Measurements from ENCODE around the gene DEXI.

DNA sequence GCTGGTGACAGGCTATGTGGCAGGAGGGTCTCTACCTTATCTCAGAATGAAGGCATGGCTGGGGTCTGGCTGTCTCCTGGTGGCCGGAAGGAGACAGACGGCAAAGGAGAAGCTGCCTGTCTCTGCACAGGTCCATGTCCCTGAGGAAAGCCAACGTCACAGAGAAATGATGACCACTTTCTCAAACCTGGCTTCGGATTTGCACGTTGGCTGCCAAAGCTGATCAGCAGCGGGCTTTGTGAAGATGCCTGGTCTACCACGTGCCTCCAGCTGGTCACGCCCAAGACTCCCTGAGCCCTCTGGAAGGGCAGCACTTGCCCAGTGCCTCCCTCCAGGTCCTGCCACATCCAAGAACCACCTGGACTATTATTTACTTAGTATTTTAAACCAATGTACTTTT lies 8.4 kb downstream of the DEXI start:
- TF ChIP-seq POLR2AphosphoS5 (IDR thresholded peaks at IDR 0.05) (no peak), SMC3 (conservative IDR thresholded peaks at IDR 0.05; ENCODE audit: poor library complexity) (no peak), TAF1 (IDR thresholded peaks at IDR 0.05; ENCODE audit: low read depth) (no peak), EP300 (conservative IDR thresholded peaks at IDR 0.05; ENCODE audit: poor library complexity, severe bottlenecking) (no peak), RAD21 (conservative IDR thresholded peaks at IDR 0.05) (no peak), EZH2 (IDR thresholded peaks at IDR 0.05; ENCODE audit: borderline replicate concordance, insufficient read depth, low read length, poor library complexity, severe bottlenecking) (no peak), MXI1 (conservative IDR thresholded peaks at IDR 0.05; ENCODE audit: poor library complexity, severe bottlenecking) (no peak)
- TF ChIP-seq, protein P1, sequence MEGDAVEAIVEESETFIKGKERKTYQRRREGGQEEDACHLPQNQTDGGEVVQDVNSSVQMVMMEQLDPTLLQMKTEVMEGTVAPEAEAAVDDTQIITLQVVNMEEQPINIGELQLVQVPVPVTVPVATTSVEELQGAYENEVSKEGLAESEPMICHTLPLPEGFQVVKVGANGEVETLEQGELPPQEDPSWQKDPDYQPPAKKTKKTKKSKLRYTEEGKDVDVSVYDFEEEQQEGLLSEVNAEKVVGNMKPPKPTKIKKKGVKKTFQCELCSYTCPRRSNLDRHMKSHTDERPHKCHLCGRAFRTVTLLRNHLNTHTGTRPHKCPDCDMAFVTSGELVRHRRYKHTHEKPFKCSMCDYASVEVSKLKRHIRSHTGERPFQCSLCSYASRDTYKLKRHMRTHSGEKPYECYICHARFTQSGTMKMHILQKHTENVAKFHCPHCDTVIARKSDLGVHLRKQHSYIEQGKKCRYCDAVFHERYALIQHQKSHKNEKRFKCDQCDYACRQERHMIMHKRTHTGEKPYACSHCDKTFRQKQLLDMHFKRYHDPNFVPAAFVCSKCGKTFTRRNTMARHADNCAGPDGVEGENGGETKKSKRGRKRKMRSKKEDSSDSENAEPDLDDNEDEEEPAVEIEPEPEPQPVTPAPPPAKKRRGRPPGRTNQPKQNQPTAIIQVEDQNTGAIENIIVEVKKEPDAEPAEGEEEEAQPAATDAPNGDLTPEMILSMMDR (IDR thresholded peaks at IDR 0.05; ENCODE audit: poor library complexity, severe bottlenecking) = no peak
- TF ChIP-seq, protein P2, sequence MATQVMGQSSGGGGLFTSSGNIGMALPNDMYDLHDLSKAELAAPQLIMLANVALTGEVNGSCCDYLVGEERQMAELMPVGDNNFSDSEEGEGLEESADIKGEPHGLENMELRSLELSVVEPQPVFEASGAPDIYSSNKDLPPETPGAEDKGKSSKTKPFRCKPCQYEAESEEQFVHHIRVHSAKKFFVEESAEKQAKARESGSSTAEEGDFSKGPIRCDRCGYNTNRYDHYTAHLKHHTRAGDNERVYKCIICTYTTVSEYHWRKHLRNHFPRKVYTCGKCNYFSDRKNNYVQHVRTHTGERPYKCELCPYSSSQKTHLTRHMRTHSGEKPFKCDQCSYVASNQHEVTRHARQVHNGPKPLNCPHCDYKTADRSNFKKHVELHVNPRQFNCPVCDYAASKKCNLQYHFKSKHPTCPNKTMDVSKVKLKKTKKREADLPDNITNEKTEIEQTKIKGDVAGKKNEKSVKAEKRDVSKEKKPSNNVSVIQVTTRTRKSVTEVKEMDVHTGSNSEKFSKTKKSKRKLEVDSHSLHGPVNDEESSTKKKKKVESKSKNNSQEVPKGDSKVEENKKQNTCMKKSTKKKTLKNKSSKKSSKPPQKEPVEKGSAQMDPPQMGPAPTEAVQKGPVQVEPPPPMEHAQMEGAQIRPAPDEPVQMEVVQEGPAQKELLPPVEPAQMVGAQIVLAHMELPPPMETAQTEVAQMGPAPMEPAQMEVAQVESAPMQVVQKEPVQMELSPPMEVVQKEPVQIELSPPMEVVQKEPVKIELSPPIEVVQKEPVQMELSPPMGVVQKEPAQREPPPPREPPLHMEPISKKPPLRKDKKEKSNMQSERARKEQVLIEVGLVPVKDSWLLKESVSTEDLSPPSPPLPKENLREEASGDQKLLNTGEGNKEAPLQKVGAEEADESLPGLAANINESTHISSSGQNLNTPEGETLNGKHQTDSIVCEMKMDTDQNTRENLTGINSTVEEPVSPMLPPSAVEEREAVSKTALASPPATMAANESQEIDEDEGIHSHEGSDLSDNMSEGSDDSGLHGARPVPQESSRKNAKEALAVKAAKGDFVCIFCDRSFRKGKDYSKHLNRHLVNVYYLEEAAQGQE (IDR thresholded peaks at IDR 0.05; ENCODE audit: borderline replicate concordance) = no peak

Data from neural cell (in vitro differentiated cells).